Measurements from ENCODE around the gene ZNF181. TPM values are rescaled to one million over a fixed set of nuclear protein-coding genes. Genes with fewer than 3 reads are reported as not detected.

ZNF181 gene
- total and polyA plus RNA-seq, 2 experiments from 2014 or later: 7.4 to 18.9 TPM

GRCh38 chr19:34731964-34732363, 2.1 kb upstream of the ZNF181 start:
- TF ChIP-seq EZH2 (IDR thresholded peaks at IDR 0.05; ENCODE audit: low read depth, unreplicated experiment) (no peak), ZNF331 (CRISPR knock-in tag; IDR thresholded peaks at IDR 0.05; ENCODE audit: low read depth) (no peak), EZH2phosphoT487 (IDR thresholded peaks at IDR 0.05; ENCODE audit: unreplicated experiment) (no peak), CREB1 (CRISPR knock-in tag; IDR thresholded peaks at IDR 0.05; ENCODE audit: low read depth) (no peak)
- DNase-seq (ENCODE audit: low spot score): no peak
- H3K27ac Mint-ChIP-seq: peak overlapping the region; percentile 52; the same call in 1 of the 2 replicates
- Histone ChIP-seq H3K27me3 (ENCODE audit: insufficient read depth) (no peaks in the 10 kb centered on the region), H3K4me2 (no peak overlapping the region), H3K36me3 (ENCODE audit: insufficient read depth) (no peaks in the 10 kb centered on the region), H3K9me2 (ENCODE audit: insufficient read depth) (no peaks in the 10 kb centered on the region), H3K27ac (ENCODE audit: low read depth) (no peak overlapping the region), H3K79me2 (replicated peaks; ENCODE audit: insufficient read depth) (no peaks in the 10 kb centered on the region), H3K4me3 (no peak overlapping the region), H3K4me1 (ENCODE audit: insufficient read depth) (peaks cover 6% of the 10 kb centered on the region), H4K20me1 (replicated peaks; ENCODE audit: insufficient read depth) (no peaks in the 10 kb centered on the region), H3F3A (replicated peaks; ENCODE audit: low read depth) (no peaks in the 10 kb centered on the region), H2AFZ (no peak overlapping the region)
- no peaks in the 10 kb centered on the region; the same call in 1 of the 3 replicates for H3K36me3 Mint-ChIP-seq (ENCODE audit: low read depth)
- H3K4me3 Mint-ChIP-seq: peak overlapping the region; percentile 29; the same call in 1 of the 3 replicates
- 0 out of 3 replicates have a peak, but pooled peaks cover 3% of the 10 kb centered on the region for H3K9me3 Mint-ChIP-seq
- no peak for ATAC-seq
- peaks cover 2% of the 10 kb centered on the region for H3K27me3 Mint-ChIP-seq (ENCODE audit: insufficient read depth, low read depth, poor library complexity)
- peaks cover 11% of the 10 kb centered on the region for H3K4me1 Mint-ChIP-seq

- Histone ChIP-seq H3K4me2 (peak overlapping the region; percentile 98), H3F3A (replicated peaks; ENCODE audit: low read depth) (no peaks in the 10 kb centered on the region), H3K27ac (ENCODE audit: low read depth) (no peak overlapping the region; the same call in 1 of the 2 replicates)
These were observed 1.3 kb upstream of the ZNF181 start for GRCh38 chr19:34732612-34733211.

More at GRCh38 chr19:34732612-34733211, 1.3 kb upstream of the ZNF181 start:
- DNase-seq (ENCODE audit: low spot score) (peak; percentile 53), ATAC-seq (peak; percentile 8; the same call in 2 of the 3 replicates)
- Histone ChIP-seq H2AFZ (no peak overlapping the region), H4K20me1 (replicated peaks; ENCODE audit: insufficient read depth) (no peaks in the 10 kb centered on the region), H3K4me1 (ENCODE audit: insufficient read depth) (peaks cover 6% of the 10 kb centered on the region), H3K79me2 (replicated peaks; ENCODE audit: insufficient read depth) (no peaks in the 10 kb centered on the region), H3K27me3 (ENCODE audit: insufficient read depth) (no peaks in the 10 kb centered on the region), H3K4me3 (peak overlapping the region; percentile 98), H3K9me2 (ENCODE audit: insufficient read depth) (no peaks in the 10 kb centered on the region), H3K36me3 (ENCODE audit: insufficient read depth) (no peaks in the 10 kb centered on the region)
- Mint-ChIP-seq H3K36me3 (ENCODE audit: low read depth) (no peaks in the 10 kb centered on the region; the same call in 1 of the 3 replicates), H3K4me1 (peaks cover 11% of the 10 kb centered on the region), H3K27ac (no peak overlapping the region), H3K27me3 (ENCODE audit: insufficient read depth, low read depth, poor library complexity) (peaks cover 2% of the 10 kb centered on the region), H3K9me3 (no peaks in the 10 kb centered on the region), H3K4me3 (peak overlapping the region; percentile 93)
- no peak for TF ChIP-seq CREB1 (CRISPR knock-in tag; IDR thresholded peaks at IDR 0.05; ENCODE audit: low read depth)
- TF ChIP-seq POLR2AphosphoS5 (IDR thresholded peaks at IDR 0.05; ENCODE audit: low read depth): no peak
- no peak for TF ChIP-seq JUNB (IDR thresholded peaks at IDR 0.05; ENCODE audit: unreplicated experiment)
- TF ChIP-seq ZNF114 (CRISPR knock-in tag; IDR thresholded peaks at IDR 0.05): no peak
- TF ChIP-seq ZNF462 (CRISPR knock-in tag; IDR thresholded peaks at IDR 0.05): no peak
- no peak for TF ChIP-seq ETS1 (IDR thresholded peaks at IDR 0.05)
